ENCODE results near the gene C19orf25. TPM values are rescaled to one million over a fixed set of nuclear protein-coding genes. Genes with fewer than 3 reads are reported as not detected.
A peak's percentile ranks its signal among the peaks of the same experiment; 100 is the strongest.
"Not testable (repeated sequence)": the region's sequence is repeated elsewhere in the genome, so short reads cannot be mapped to it uniquely, and the experiment has no call there.

Gene C19orf25
- total and polyA plus RNA-seq, 10 of the 15 experiments (the other 5 are each of a cell fraction or from before 2014, with no cell fraction given), result 1.2 to 67.0 (median 25.6) TPM

DNA sequence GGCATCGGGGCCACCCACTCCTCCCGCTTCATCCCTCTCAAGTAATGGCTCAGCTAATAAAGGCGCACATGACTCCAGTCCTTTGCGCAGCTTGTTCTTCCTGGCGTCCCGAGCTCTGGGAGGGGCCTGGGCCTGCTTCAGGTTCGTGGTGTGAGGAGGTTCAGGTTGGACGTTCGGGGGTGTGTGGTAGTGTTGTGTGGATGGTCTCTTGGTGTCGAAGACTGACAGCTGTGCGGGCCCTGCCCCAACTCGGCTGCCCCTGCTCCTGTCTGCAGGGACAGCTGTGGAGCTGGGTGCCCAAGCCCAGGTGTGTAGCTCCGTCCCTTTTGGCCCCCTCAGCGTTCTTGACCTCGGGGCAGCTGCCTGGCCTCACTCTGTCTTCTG lies 38.6 kb downstream of the C19orf25 start:
- ATAC-seq, result no peak
- BruUV-seq (replicated peaks), result no TSS peak
- no peaks in the 10 kb centered on the region; the same call in 1 of the 2 replicates for H4K20me1 ChIP-seq (ENCODE audit: control insufficient read depth, insufficient read depth)
- no peak for DNase-seq (ENCODE audit: low read depth, low spot score)
- WGBS (ENCODE audit: insufficient coverage, insufficient replicate concordance, low lambda C conversion rate, missing lambda C conversion rate), result 90% methylated on average over 15 of the region's 15 CpGs
- RAD21 ChIA-PET (ENCODE audit: unreplicated experiment), result no interaction called here
- H3K27ac ChIP-seq (ENCODE audit: control insufficient read depth, insufficient read depth), result no peak overlapping the region
- CTCF ChIA-PET, result no interaction called here
- no peak overlapping the region for H3K9ac ChIP-seq (ENCODE audit: control insufficient read depth, insufficient read depth, low read length)
- no peak for FAIRE-seq
- H3K4me3 ChIP-seq, result peak overlapping the region; percentile 98; the same call in 1 of the 2 replicates
- peak overlapping the region; percentile 59 for H3K4me2 ChIP-seq (ENCODE audit: control insufficient read depth, insufficient read depth)
- SMC1A ChIA-PET (ENCODE audit: uncharacterized antibody, unreplicated experiment), result no interaction called here
- no peak overlapping the region for H2AFZ ChIP-seq (ENCODE audit: control insufficient read depth, low read depth, low read length)
- H3K27me3 ChIP-seq (replicated peaks in 1 of 2; ENCODE audit: control insufficient read depth in 2 of 2, insufficient read depth in 2 of 2, low read length in 1 of 2), result no peaks in the 10 kb centered on the region; a peak in 1 of 4 replicates
- H3K4me1 ChIP-seq (ENCODE audit: control insufficient read depth, insufficient read depth, low read length), result peaks cover 13% of the 10 kb centered on the region
- peaks cover 30% of the 10 kb centered on the region for H3K79me2 ChIP-seq (ENCODE audit: control insufficient read depth, insufficient read depth, low read length)
- H3K36me3 ChIP-seq (ENCODE audit: control insufficient read depth in 2 of 2, insufficient read depth in 2 of 2, low read length in 1 of 2), result peaks cover 15 to 23% of the 10 kb centered on the region in 2 experiments
- no peak for TF ChIP-seq PML (IDR thresholded peaks at IDR 0.05; ENCODE audit: low read length)
- TF ChIP-seq TAF1 (IDR thresholded peaks at IDR 0.05; ENCODE audit: borderline replicate concordance, low read depth, low read length), result no peak
- TF ChIP-seq CHD1 (IDR thresholded peaks at IDR 0.05; ENCODE audit: low read depth, low read length), result no peak
- no peak for TF ChIP-seq RBBP5 (conservative IDR thresholded peaks at IDR 0.05)
- TF ChIP-seq HCFC1 (IDR thresholded peaks at IDR 0.05; ENCODE audit: low read length), result no peak
- POLR2A ChIA-PET, result no interaction called here
- in situ Hi-C loops (cut with MboI), result no loop called here
- intact Hi-C loops (cut with micrococcal nuclease; ENCODE audit: unreplicated experiment), result no loop called here
- no peaks in the 10 kb centered on the region for H3K9me3 ChIP-seq (replicated peaks; ENCODE audit: control insufficient read depth, insufficient read depth, low read length)

GRCh38 chr19:1439525-1440417 lies 39.2 kb downstream of the C19orf25 start:
- SMC1A ChIA-PET (ENCODE audit: uncharacterized antibody, unreplicated experiment); H4K20me1 ChIP-seq (ENCODE audit: control insufficient read depth, insufficient read depth); intact Hi-C loops (cut with micrococcal nuclease; ENCODE audit: unreplicated experiment); DNase-seq (ENCODE audit: low read depth, low spot score); H3K4me1 ChIP-seq (ENCODE audit: control insufficient read depth, insufficient read depth, low read length); RAD21 ChIA-PET (ENCODE audit: unreplicated experiment); in situ Hi-C loops (cut with MboI); BruUV-seq (replicated peaks); H3K27me3 ChIP-seq (replicated peaks in 1 of 2; ENCODE audit: control insufficient read depth in 2 of 2, insufficient read depth in 2 of 2, low read length in 1 of 2); H2AFZ ChIP-seq (ENCODE audit: control insufficient read depth, low read depth, low read length); ATAC-seq; POLR2A ChIA-PET; FAIRE-seq; CTCF ChIA-PET; H3K9me3 ChIP-seq (replicated peaks; ENCODE audit: control insufficient read depth, insufficient read depth, low read length): not testable (repeated sequence)
- Histone ChIP-seq H3K79me2 (ENCODE audit: control insufficient read depth, insufficient read depth, low read length) (peaks cover 30% of the 10 kb centered on the region), H3K4me2 (ENCODE audit: control insufficient read depth, insufficient read depth) (peak overlapping the region; percentile 95), H3K36me3 (ENCODE audit: control insufficient read depth in 2 of 2, insufficient read depth in 2 of 2, low read length in 1 of 2) (peaks cover 15 to 23% of the 10 kb centered on the region in 2 experiments), H3K9ac (ENCODE audit: control insufficient read depth, insufficient read depth, low read length) (peak overlapping the region; percentile 86), H3K27ac (ENCODE audit: control insufficient read depth, insufficient read depth) (peak overlapping the region; percentile 93), H3K4me3 (peak overlapping the region; percentile 98)
- WGBS (ENCODE audit: insufficient coverage, insufficient replicate concordance, low lambda C conversion rate, missing lambda C conversion rate), result 53% methylated on average over 54 of the region's 57 CpGs

Measured in GM12878 (cell line).